Measurements from ENCODE around the gene GNG12.

DNA sequence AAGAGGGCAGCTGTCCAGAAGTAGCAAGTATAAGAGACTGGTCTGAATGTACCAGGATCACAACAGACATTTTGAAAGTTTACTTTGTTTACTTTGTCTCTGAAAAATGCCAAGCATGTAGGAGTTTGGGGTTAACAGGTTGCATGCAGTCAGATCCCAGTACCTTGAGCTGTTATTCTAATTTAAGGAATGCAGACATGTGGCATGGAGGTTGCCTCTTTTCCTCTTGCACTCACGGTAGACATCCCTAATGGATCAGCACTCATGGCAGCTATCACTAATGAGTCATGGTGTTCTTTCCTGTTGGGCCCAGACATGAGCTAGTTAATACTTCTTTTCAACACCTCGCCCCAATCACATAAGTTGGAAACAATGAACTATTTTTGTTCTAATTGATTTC lies 81.0 kb downstream of the GNG12 start:
- TF ChIP-seq CTCF (IDR thresholded peaks at IDR 0.05) (no peak), POLR2AphosphoS5 (IDR thresholded peaks at IDR 0.05) (no peak), POLR2A (IDR thresholded peaks at IDR 0.05) (no peak), EP300 (IDR thresholded peaks at IDR 0.05) (no peak)
